ENCODE data around the gene STARD7. TPM values are rescaled to one million over a fixed set of nuclear protein-coding genes. Genes with fewer than 3 reads are reported as not detected.

STARD7 gene
- total RNA-seq, 6 experiments from 2014 or later = 52.8 to 83.9 (median 65.4) TPM

DNA sequence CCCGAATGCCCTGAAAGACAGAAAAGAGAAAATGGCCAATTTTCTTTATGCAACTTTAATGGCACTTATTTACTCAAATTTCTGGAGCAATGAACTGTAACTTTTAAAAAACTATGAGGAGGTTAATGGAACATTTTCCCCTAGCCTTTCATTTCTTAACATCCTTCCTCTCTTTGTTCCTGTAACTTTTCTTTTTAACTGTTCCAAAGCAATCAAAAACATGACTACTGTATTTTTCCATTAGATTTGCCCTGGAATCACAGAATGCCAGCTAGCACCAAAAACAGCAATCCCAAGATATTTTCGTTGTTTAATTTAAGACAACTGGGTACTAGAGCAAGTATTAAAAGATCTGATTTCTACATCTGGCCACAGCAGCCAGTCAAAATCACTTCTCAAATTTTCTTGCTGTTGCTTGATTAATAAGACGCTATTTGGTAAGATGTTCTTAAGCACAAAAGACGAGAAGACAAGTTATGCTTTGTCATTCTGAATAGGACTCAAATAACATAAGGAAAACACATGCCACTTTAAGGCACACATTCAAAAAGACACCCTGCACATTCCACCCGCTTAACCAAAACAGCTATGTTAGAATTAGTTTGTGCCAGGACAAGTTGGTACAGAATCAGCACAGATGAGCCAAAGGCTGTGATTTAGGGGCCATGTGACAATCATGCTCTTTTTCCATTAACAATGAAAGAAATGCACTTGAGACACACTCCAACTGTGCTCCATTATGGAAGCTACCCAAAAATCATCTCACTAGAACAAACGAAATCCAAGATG is 3.6 kb downstream of the STARD7 start:
- H3K9me3 ChIP-seq = no peaks in the 10 kb centered on the region
- H3K4me1 ChIP-seq = peaks cover 0 to 78% (median 22%) of the 10 kb centered on the region in 4 donors
- no peak overlapping the region for H3K4me3 ChIP-seq
- TF ChIP-seq, protein P1, sequence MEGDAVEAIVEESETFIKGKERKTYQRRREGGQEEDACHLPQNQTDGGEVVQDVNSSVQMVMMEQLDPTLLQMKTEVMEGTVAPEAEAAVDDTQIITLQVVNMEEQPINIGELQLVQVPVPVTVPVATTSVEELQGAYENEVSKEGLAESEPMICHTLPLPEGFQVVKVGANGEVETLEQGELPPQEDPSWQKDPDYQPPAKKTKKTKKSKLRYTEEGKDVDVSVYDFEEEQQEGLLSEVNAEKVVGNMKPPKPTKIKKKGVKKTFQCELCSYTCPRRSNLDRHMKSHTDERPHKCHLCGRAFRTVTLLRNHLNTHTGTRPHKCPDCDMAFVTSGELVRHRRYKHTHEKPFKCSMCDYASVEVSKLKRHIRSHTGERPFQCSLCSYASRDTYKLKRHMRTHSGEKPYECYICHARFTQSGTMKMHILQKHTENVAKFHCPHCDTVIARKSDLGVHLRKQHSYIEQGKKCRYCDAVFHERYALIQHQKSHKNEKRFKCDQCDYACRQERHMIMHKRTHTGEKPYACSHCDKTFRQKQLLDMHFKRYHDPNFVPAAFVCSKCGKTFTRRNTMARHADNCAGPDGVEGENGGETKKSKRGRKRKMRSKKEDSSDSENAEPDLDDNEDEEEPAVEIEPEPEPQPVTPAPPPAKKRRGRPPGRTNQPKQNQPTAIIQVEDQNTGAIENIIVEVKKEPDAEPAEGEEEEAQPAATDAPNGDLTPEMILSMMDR (IDR thresholded peaks at IDR 0.05) = no peak
- no peak for TF ChIP-seq POLR2A (IDR thresholded peaks at IDR 0.05)
- peak overlapping the region in 1 of 3 donors; percentile 20 for H3K27ac ChIP-seq
- intact Hi-C loops (cut with DNase I) = no loop called here
- H3K36me3 ChIP-seq = no peaks in the 10 kb centered on the region
- ATAC-seq (no peak), DNase-seq (no peak)
- 20% methylated on average over 6 of the region's 6 CpGs for WGBS (ENCODE audit: insufficient coverage, low coverage, low lambda C conversion rate, missing lambda C conversion rate)
- no peaks in the 10 kb centered on the region for H3K27me3 ChIP-seq

DNA sequence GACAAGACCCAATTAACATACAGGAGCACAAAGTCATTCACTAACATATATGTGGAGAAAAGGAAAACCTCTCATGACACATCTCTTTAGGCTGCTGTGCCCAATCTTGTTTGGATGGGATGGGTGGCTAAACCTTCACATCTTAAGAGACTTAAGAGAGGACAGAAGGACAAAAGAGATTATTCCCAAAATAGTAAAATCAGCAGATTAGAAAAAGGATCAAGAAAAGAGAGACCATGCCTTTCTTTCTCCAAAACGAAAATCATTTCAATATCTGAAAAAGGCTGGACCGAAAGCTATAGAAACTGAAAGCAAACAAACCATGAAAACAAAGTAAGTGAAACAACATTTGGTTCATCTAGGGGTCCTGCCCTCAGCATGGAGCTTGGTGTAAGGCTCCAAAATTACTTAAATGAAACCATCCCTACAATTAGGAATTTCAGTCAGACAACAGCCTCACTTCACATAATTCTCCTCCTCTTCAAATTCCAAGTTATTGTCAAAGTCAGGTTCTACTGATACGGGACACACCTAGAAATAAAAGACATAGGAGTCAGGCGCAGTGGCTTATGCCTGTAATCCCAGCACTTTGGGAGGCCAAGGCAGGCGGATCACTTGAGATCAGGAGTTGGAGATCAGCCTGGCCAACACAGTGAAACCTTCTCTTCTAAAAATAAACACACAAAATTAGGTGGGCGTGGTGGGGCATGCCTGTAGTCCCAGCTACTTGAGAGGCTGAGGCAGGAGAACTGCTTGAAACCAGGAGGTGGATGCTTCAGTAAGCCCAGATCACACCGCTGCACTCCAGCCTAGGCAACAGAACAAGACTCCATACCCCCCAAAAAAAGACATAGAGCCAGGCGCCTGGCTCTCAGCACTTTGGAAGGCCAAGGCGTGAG is 5.2 kb downstream of the STARD7 start:
- ATAC-seq = no peak
- H3K4me3 ChIP-seq = no peak overlapping the region

DNA sequence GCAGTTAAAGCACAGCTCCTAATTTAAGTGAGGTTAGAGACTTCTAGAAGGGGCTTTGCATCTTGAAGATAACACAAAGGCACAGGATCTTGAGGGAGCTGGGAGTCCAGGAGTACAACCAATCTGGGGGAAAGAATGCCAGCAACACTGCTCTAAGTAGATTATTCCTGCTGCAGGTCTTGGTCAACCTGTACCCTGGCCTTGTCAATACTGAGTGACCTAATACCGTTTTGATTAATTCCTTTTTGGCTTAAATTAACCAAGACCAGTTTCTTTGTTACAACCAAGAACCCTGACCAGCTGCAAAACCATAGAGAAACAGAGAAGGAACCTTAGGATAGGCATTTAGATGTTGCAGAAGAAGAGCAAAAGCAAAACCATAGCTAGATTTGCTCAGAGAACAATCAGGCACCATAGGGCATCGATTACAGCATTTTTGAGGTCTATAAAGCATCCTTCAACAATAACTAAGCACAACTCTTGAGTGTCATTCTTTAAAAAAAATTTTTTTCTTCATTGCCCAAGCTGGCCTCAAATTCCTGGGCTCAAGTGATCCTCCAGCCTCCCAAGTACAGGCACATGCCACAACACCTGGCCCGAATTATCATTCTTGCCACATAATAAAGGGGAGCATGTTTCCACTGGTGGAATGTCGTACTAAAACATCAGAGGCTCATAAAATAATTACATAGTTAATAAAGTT is 6.3 kb downstream of the STARD7 start:
- peak; percentile 65 to 76 (median 70) for ATAC-seq
- WGBS (ENCODE audit: insufficient coverage, low coverage, low lambda C conversion rate, missing lambda C conversion rate) = 51% methylated on average over 4 of the region's 4 CpGs

More for the DNA sequence above, 5.2 kb downstream of the STARD7 start:
- intact Hi-C loops (cut with DNase I) = no loop called here
- H3K4me1 ChIP-seq = peaks cover 0 to 85% (median 24%) of the 10 kb centered on the region in 4 donors
- 68% methylated on average over 9 of the region's 9 CpGs for WGBS (ENCODE audit: insufficient coverage, low coverage, low lambda C conversion rate, missing lambda C conversion rate)
- H3K27me3 ChIP-seq = no peaks in the 10 kb centered on the region
- H3K27ac ChIP-seq = peak overlapping the region in 2 of 3 donors; percentile 34 to 39
- no peaks in the 10 kb centered on the region for H3K36me3 ChIP-seq
- H3K9me3 ChIP-seq = no peaks in the 10 kb centered on the region
- DNase-seq = no peak
- TF ChIP-seq, protein P1 (IDR thresholded peaks at IDR 0.05) = no peak
- no peak for TF ChIP-seq POLR2A (IDR thresholded peaks at IDR 0.05)

DNA sequence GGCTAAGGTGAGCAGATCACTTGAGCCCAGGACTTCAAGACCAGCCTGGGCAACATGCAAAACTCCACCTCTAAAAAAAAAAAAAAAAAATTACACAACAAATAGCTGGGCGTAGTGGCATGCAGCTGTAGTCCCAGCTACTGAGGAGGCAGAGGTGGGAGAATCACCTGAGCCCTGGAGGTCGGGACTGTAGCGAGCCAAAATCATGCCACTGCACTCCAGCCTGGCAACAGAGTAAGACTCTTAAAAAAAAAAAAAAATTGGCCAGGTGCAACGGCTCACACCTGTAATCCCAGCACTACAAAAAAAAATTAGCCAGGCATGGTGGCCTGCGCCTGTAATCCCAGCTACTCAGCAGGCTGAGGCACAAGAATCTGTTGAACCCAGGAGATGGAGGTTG is 7.3 kb downstream of the STARD7 start:
- H3K9me3 ChIP-seq = no peaks in the 10 kb centered on the region
- ATAC-seq (peak in 3 of 4 donors; percentile 7 to 9 (median 9)), DNase-seq (no peak)
- H3K27ac ChIP-seq = no peak overlapping the region
- peaks cover 0 to 80% (median 22%) of the 10 kb centered on the region in 4 donors for H3K4me1 ChIP-seq
- intact Hi-C loops (cut with DNase I) = no loop called here
- 34% methylated on average over 5 of the region's 5 CpGs for WGBS (ENCODE audit: insufficient coverage, low coverage, low lambda C conversion rate, missing lambda C conversion rate)
- H3K27me3 ChIP-seq = no peaks in the 10 kb centered on the region
- no peaks in the 10 kb centered on the region for H3K36me3 ChIP-seq
- no peak for TF ChIP-seq POLR2A (IDR thresholded peaks at IDR 0.05)
- TF ChIP-seq, protein P1 (IDR thresholded peaks at IDR 0.05) = no peak
- no peak overlapping the region for H3K4me3 ChIP-seq

More for the DNA sequence above, 6.3 kb downstream of the STARD7 start:
- no peaks in the 10 kb centered on the region for H3K27me3 ChIP-seq
- H3K9me3 ChIP-seq = no peaks in the 10 kb centered on the region
- no peaks in the 10 kb centered on the region for H3K36me3 ChIP-seq
- H3K27ac ChIP-seq = peak overlapping the region in 1 of 3 donors; percentile 27
- intact Hi-C loops (cut with DNase I) = no loop called here
- DNase-seq = no peak
- no peak overlapping the region for H3K4me3 ChIP-seq
- no peak for TF ChIP-seq POLR2A (IDR thresholded peaks at IDR 0.05)
- TF ChIP-seq, protein P1 (IDR thresholded peaks at IDR 0.05) = no peak
- peaks cover 0 to 86% (median 24%) of the 10 kb centered on the region in 4 donors for H3K4me1 ChIP-seq

Measured in right lobe of liver (tissue), 6 donors.